ENCODE measurements around the gene CWC27.

The CWC27 gene

DNA sequence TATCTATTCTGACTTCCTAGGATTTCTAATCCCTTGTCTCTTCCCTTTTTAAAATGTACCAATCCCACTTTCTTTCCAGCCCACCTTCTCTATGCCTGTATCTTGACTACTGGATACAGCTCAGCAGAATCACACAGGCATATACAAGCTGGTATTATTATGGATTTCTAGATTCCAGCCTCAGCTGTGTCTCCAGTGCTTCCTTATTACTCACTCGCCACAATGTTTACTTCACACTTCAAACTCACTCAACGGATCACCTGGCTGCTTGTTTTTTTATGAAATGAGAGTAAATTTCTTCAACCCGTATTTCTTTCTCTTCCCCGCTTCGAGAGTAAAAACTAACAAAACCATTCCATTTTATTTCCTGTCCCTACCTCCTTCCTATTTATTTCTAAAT is 38.8 kb downstream of the CWC27 start:
- TF ChIP-seq GATA3 (IDR thresholded peaks at IDR 0.05; ENCODE audit: low read depth, low read length) (no peak), GATA2 (IDR thresholded peaks at IDR 0.05; ENCODE audit: low read depth, low read length) (no peak)

DNA sequence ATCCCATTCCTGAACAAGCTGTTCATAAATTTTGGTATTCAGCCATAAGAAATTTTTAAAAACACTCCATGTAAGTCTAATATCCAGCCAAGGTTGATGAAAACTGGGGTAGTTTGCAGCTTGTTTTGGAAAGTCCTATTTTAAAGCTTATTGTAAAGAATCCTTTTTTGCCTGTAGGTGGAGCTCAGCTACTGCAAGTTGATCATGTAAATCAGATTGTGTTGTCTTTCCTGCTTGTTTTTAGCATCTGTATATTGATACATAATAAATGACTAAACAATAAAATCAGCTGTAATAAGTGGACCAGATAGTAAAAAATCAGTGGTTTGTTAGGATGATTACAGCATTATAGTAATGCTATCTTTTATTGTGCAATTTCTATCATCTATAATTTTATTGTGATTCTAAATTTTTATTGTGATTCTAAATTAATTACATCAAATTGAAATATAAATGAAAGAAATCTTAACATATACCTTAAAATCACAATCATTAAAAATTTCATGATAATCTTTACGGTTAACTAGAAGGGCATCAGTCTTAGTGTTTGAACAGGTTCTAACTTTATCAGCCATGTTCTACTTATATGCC is 42.4 kb downstream of the CWC27 start:
- TF ChIP-seq GATA3 (IDR thresholded peaks at IDR 0.05; ENCODE audit: low read depth, low read length) (no peak), GATA2 (IDR thresholded peaks at IDR 0.05; ENCODE audit: low read depth, low read length) (no peak)

GRCh38 chr5:64814073-64814472 is 45.3 kb downstream of the CWC27 start:
- TF ChIP-seq GATA3 (IDR thresholded peaks at IDR 0.05; ENCODE audit: low read depth, low read length): no peak
- TF ChIP-seq GATA2 (IDR thresholded peaks at IDR 0.05; ENCODE audit: low read depth, low read length): no peak

DNA sequence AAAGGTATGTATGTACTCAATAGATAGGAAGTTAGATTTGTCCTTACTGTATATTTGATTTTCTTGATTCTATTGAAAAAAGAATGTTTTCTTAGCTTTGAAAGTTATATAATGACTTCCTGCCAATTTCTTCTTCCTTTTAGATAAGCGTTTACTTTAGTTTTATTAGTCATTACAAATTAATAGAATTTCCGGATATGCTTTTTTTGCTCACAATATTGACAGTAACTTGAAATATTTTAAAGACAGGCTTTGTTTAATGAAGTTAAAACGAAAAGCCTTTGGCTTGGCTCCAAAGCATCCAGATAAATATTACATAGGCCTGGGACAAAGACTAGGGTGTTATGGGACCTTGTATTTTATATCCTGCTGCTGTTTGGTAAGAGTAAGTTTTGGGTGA is 49.5 kb downstream of the CWC27 start:
- TF ChIP-seq GATA3 (IDR thresholded peaks at IDR 0.05; ENCODE audit: low read depth, low read length) (no peak), GATA2 (IDR thresholded peaks at IDR 0.05; ENCODE audit: low read depth, low read length) (no peak)

GRCh38 chr5:64822320-64822719 is 53.6 kb downstream of the CWC27 start:
- TF ChIP-seq GATA3 (IDR thresholded peaks at IDR 0.05; ENCODE audit: low read depth, low read length) (no peak), GATA2 (IDR thresholded peaks at IDR 0.05; ENCODE audit: low read depth, low read length) (no peak)

- TF ChIP-seq GATA2 (IDR thresholded peaks at IDR 0.05; ENCODE audit: low read depth, low read length) (no peak), GATA3 (IDR thresholded peaks at IDR 0.05; ENCODE audit: low read depth, low read length) (no peak)
Observed at GRCh38 chr5:64826541-64826940, 57.8 kb downstream of the CWC27 start.

- TF ChIP-seq GATA2 (IDR thresholded peaks at IDR 0.05; ENCODE audit: low read depth, low read length): no peak
- TF ChIP-seq GATA3 (IDR thresholded peaks at IDR 0.05; ENCODE audit: low read depth, low read length): no peak
Observed at GRCh38 chr5:64827703-64828102, 59.0 kb downstream of the CWC27 start.

DNA sequence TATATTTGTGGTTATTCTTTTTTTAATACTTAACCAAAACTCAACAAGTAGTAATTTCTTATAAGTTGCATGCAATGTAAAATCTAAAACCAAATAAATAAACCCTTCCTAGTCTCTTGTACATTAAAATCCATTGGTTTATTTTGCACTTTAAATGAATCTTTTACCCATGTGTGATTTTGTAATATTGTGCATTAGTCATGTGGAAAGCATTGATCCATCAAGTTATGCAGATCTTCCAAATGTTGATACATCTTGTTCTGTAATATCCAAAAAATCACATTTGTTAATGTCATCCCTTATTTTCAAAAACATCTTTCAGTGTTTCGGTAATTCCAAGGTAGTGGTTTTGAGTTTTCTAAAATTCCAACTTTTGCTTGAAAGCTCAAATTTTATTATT is 63.3 kb downstream of the CWC27 start:
- no peak for TF ChIP-seq GATA3 (IDR thresholded peaks at IDR 0.05; ENCODE audit: low read depth, low read length)
- no peak for TF ChIP-seq GATA2 (IDR thresholded peaks at IDR 0.05; ENCODE audit: low read depth, low read length)

- no peak for TF ChIP-seq GATA3 (IDR thresholded peaks at IDR 0.05; ENCODE audit: low read depth, low read length)
- no peak for TF ChIP-seq GATA2 (IDR thresholded peaks at IDR 0.05; ENCODE audit: low read depth, low read length)
Observed at GRCh38 chr5:64834037-64834436, 65.3 kb downstream of the CWC27 start.

DNA sequence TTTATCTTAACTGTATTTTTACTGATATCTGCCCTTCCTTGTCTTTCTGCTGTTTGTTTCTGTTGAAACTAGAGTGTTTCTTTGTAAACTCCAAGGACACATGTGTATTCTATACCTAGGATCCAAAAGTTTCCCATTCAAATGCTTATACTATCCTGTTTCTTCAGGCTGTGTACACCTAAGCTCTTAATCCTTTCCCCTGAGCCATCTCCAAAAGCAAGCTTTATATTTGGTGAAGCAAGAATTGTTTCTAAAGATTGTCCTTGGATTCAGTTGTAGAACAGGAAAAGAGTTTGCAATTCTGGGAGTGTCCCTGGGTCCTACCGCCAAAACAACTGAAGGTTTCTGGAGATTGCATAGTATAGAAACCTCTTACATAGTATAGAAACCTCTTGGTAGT is 65.9 kb downstream of the CWC27 start:
- no peak for TF ChIP-seq GATA2 (IDR thresholded peaks at IDR 0.05; ENCODE audit: low read depth, low read length)
- TF ChIP-seq GATA3 (IDR thresholded peaks at IDR 0.05; ENCODE audit: low read depth, low read length): no peak

DNA sequence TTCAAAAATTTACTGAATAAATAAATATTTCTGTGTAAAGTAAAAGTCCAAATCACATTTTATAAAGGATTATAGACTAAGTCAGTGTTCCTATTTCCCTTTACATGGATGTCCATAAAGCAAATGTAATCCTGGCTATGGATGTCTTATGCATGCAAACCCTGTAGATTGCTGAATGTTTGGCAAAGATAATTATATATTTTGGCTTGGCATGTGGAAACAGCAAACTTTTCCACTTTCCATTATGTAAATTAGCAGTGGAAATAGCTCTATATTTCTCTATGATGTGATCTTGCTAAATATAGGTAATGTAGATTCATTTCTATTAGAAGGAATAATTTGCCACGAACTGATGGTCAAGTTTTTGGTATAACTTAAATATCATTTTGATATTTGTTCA is 66.5 kb downstream of the CWC27 start:
- TF ChIP-seq GATA3 (IDR thresholded peaks at IDR 0.05; ENCODE audit: low read depth, low read length): no peak
- TF ChIP-seq GATA2 (IDR thresholded peaks at IDR 0.05; ENCODE audit: low read depth, low read length): no peak

DNA sequence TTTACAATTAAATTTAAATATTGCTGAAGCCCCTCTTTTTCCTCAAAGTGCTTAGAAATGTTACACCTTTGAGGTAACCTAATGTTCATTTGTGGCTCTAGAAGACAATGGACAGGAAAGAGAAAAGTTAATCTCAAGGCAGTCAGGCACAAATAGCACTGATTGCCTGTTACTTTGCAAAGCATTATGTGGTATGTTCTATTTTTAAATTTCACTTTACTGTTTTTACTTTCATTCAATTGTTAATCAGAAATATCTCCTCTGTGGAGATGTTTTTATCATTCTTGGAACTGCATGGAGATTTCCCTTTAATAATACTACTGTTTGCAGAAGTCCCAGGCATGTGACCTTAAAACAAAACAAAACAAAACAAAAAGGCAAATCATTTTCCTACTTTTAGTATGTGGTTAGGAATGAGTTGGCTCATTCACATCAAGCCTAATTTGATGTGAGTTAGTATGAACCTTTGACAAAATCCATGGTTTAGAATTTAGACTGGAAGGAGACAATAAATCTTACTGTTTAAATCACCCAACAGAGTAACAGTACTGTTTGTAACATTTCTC is 67.5 kb downstream of the CWC27 start:
- TF ChIP-seq GATA3 (IDR thresholded peaks at IDR 0.05; ENCODE audit: low read depth, low read length) (no peak), GATA2 (IDR thresholded peaks at IDR 0.05; ENCODE audit: low read depth, low read length) (no peak)

GRCh38 chr5:64836786-64837185 is 68.1 kb downstream of the CWC27 start:
- TF ChIP-seq GATA2 (IDR thresholded peaks at IDR 0.05; ENCODE audit: low read depth, low read length) (no peak), GATA3 (IDR thresholded peaks at IDR 0.05; ENCODE audit: low read depth, low read length) (no peak)

GRCh38 chr5:64838376-64838775 is 69.6 kb downstream of the CWC27 start:
- TF ChIP-seq GATA3 (IDR thresholded peaks at IDR 0.05; ENCODE audit: low read depth, low read length): no peak
- no peak for TF ChIP-seq GATA2 (IDR thresholded peaks at IDR 0.05; ENCODE audit: low read depth, low read length)

- TF ChIP-seq GATA3 (IDR thresholded peaks at IDR 0.05; ENCODE audit: low read depth, low read length) (no peak), GATA2 (IDR thresholded peaks at IDR 0.05; ENCODE audit: low read depth, low read length) (no peak)
Observed at GRCh38 chr5:64838803-64839202, 70.1 kb downstream of the CWC27 start.

GRCh38 chr5:64839936-64840335 is 71.2 kb downstream of the CWC27 start:
- TF ChIP-seq GATA3 (IDR thresholded peaks at IDR 0.05; ENCODE audit: low read depth, low read length) (no peak), GATA2 (IDR thresholded peaks at IDR 0.05; ENCODE audit: low read depth, low read length) (no peak)

Measured in SH-SY5Y (cell line).